A673 (cell line): ENCODE data around the gene CIT. TPM values are rescaled to one million over a fixed set of nuclear protein-coding genes. Genes with fewer than 3 reads are reported as not detected.

Experiments
- BruUV-seq: library from RNA; stranded (reverse); fragments of 400-500 nt; replicated peaks from 2 replicates; lab custom pipeline; 2021; lab: Mats Ljungman, UMichigan
- CTCF ChIA-PET: fragments of 300-600 bp; sonication (Branson Sonifier 250); formaldehyde crosslinking; loops from one replicate; lab custom pipeline; 2022; ENCODE audit warnings: antibody characterized with exemption; lab: Charles Lee
- POLR2A ChIA-PET: fragments of 300-600 bp; sonication (Branson Sonifier 250); formaldehyde crosslinking; loops from one replicate; lab custom pipeline; 2022; ENCODE audit warnings: antibody characterized with exemption; ENCODE audit not compliant: low non-redundant PET; lab: Charles Lee
- DNase-seq: peaks from one replicate; pipeline ENCODE4 v3.0.0-alpha.2; 2015; ENCODE audit warnings: low spot score
- H3K27ac ChIP-seq: fragments of 200-600 bp; sonication (generic); 2 replicates; pipeline ENCODE4 v1.5.1; 2016; ENCODE audit warnings: mixed run types, low read depth, mild to moderate bottlenecking, mixed read lengths, antibody characterized with exemption, low read length; ENCODE audit not compliant: poor library complexity, severe bottlenecking
- H3K27me3 ChIP-seq: fragments of 200-600 bp; sonication (generic); replicated peaks from 2 replicates; pipeline ENCODE4 v1.6.1; 2017; ENCODE audit warnings: mixed run types, low read depth, mild to moderate bottlenecking, mixed read lengths, antibody characterized with exemption, low read length; ENCODE audit not compliant: insufficient read depth, poor library complexity
- H3K36me3 ChIP-seq: fragments of 200-600 bp; sonication (generic); 2 replicates; pipeline ENCODE4 v1.6.1; 2016; ENCODE audit warnings: mixed run types, mild to moderate bottlenecking, mixed read lengths, antibody characterized with exemption, low read length; ENCODE audit not compliant: insufficient read depth, poor library complexity, severe bottlenecking
- H3K4me1 ChIP-seq: fragments of 200-600 bp; sonication (generic); 2 replicates; pipeline ENCODE4 v1.6.1; 2017; ENCODE audit warnings: mixed run types, mild to moderate bottlenecking, mixed read lengths, antibody characterized with exemption, low read length; ENCODE audit not compliant: insufficient read depth, poor library complexity, severe bottlenecking
- H3K4me3 ChIP-seq: fragments of 200-600 bp; sonication (generic); 2 replicates; pipeline ENCODE4 v1.5.1; 2016; ENCODE audit warnings: low read depth, mixed run types, mild to moderate bottlenecking, mixed read lengths, low read length; ENCODE audit not compliant: poor library complexity, severe bottlenecking
- H3K9me3 ChIP-seq: fragments of 200-600 bp; sonication (generic); 2 replicates; pipeline ENCODE4 v1.6.1; 2016; ENCODE audit warnings: mixed run types, low read depth, mild to moderate bottlenecking, mixed read lengths, antibody characterized with exemption, low read length; ENCODE audit not compliant: poor library complexity, severe bottlenecking
- CTCF ChIP-seq: fragments of 300-800, 200-600 bp; sonication (generic); conservative IDR thresholded peaks from 2 replicates; pipeline ENCODE4 v1.5.1; 2017; ENCODE audit warnings: low read depth, mild to moderate bottlenecking, antibody characterized with exemption, low read length, moderate library complexity, mixed read lengths
- EZH2 ChIP-seq: fragments of 200-600 bp; sonication (generic); IDR thresholded peaks from 2 replicates; pipeline ENCODE4 v1.6.1; 2017; ENCODE audit warnings: borderline replicate concordance, low read depth, mild to moderate bottlenecking, mixed read lengths, antibody characterized with exemption, low read length; ENCODE audit not compliant: poor library complexity, severe bottlenecking
- intact Hi-C: fragments of 100-400 bp; cut with micrococcal nuclease; formaldehyde crosslinking; loops from one replicate; pipeline ENCODE4 v1.10.0; 2022; ENCODE audit not compliant: unreplicated experiment
- total RNA-seq: library from RNA; stranded (reverse); gene quantifications from 2 replicates; pipeline ENCODE4 v1.2.3, GENCODE V29; 2021

Gene CIT
- total RNA-seq, 1 experiment from 2014 or later, result 62.4 TPM

GRCh38 chr12:119652665-119653064 is 224.5 kb downstream of the CIT start:
- CTCF ChIA-PET, result no interaction called here
- no peaks in the 10 kb centered on the region for H3K4me1 ChIP-seq
- BruUV-seq, result no TSS peak
- POLR2A ChIA-PET, result no interaction called here
- TF ChIP-seq CTCF (no peak), EZH2 (no peak)
- no peak for DNase-seq
- intact Hi-C loops, result no loop called here
- H3K4me3 ChIP-seq, result no peak overlapping the region
- H3K36me3 ChIP-seq, result no peaks in the 10 kb centered on the region
- no peaks in the 10 kb centered on the region for H3K27me3 ChIP-seq
- H3K9me3 ChIP-seq, result peaks cover 18% of the 10 kb centered on the region
- no peak overlapping the region for H3K27ac ChIP-seq

- TF ChIP-seq EZH2, result no peak
- peak; percentile 88 for TF ChIP-seq CTCF
- intact Hi-C loops, result loop anchor here (1.0 kb wide), 3 partner anchors 55 to 205 kb away; no protein-coding TSS in a partner anchor
- H3K9me3 ChIP-seq, result peaks cover 18% of the 10 kb centered on the region
- ChIA-PET CTCF (interaction anchor here (1.4 kb wide), 1 partner anchor 205 kb away, joined by 5 read pairs; no protein-coding TSS in a partner anchor), POLR2A (interaction anchor here (0.6 to 0.7 kb wide), 2 partner anchors 59 to 170 kb away, joined by 3 to 4 read pairs; no protein-coding TSS in a partner anchor)
- no peaks in the 10 kb centered on the region for H3K4me1 ChIP-seq
- BruUV-seq, result no TSS peak
- no peak overlapping the region for H3K4me3 ChIP-seq
- DNase-seq, result peak; percentile 66
- no peak overlapping the region for H3K27ac ChIP-seq
- no peaks in the 10 kb centered on the region for H3K36me3 ChIP-seq
- no peaks in the 10 kb centered on the region for H3K27me3 ChIP-seq
Measured at GRCh38 chr12:119649202-119649808, 227.8 kb downstream of the CIT start.

GRCh38 chr12:119645535-119646059 is 231.5 kb downstream of the CIT start:
- ChIA-PET POLR2A (no interaction called here), CTCF (no interaction called here)
- DNase-seq, result no peak
- TF ChIP-seq CTCF (no peak), EZH2 (no peak)
- Histone ChIP-seq H3K9me3 (no peaks in the 10 kb centered on the region), H3K36me3 (no peaks in the 10 kb centered on the region), H3K4me3 (no peak overlapping the region), H3K4me1 (no peaks in the 10 kb centered on the region), H3K27ac (no peak overlapping the region), H3K27me3 (no peaks in the 10 kb centered on the region)
- intact Hi-C loops, result no loop called here
- BruUV-seq, result no TSS peak
